GM10248 (cell line): ENCODE results near the gene ARHGAP18.

ENCODE experiments used
- CTCF ChIA-PET: fragments of 300-600 bp; sonication (Branson Sonifier 250); formaldehyde crosslinking; extraction: SDS; loops from one replicate; lab custom pipeline; 2021; ENCODE audit warnings: antibody characterized with exemption; lab: Yijun Ruan, JAX
- POLR2A ChIA-PET: fragments of 350-650 bp; sonication (Branson Sonifier 250); formaldehyde crosslinking; extraction: SDS; loops from one replicate; lab custom pipeline; 2020; ENCODE audit warnings: antibody characterized with exemption; lab: Yijun Ruan, JAX
- DNase-seq: peaks from one replicate; pipeline ENCODE4 v3.0.0; 2012; ENCODE audit errors: extremely low spot score
- CTCF ChIP-seq: IDR thresholded peaks from 2 replicates; pipeline ENCODE4 v1.5.1; 2012; ENCODE audit warnings: mild to moderate bottlenecking, low read depth; ENCODE audit errors: extremely low read depth, missing control alignments, control extremely low read depth

Gene ARHGAP18

DNA sequence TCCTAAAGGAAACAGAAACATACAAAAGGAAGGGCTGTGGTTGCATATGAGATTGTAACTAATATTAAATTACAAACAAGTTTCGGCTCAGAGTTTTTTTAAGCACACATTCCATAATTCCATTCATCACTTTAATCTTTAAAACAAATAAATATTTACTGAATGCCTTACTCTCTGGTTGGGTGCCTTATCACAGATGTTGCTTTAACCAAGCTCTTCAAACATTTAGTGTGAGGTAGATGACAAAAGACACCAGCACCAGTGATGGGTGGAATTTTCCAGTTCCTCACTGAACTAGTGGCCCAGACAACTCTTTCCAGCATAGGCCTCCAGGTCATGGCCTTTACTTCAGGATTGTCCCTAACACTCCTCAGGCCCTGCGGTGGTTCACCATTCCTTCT, 58.7 kb downstream of the ARHGAP18 start:
- no peak for TF ChIP-seq CTCF
- ChIA-PET CTCF (interaction anchor here (1.0 to 6.8 kb wide), 7 partner anchors 9 to 126 kb away, joined by 3 to 45 read pairs (median 4); no protein-coding TSS in a partner anchor), POLR2A (no interaction called here)
- DNase-seq, result no peak

- DNase-seq, result no peak
- CTCF ChIA-PET, result interaction anchor here (1.7 to 5.1 kb wide), 2 partner anchors 13 to 22 kb away, joined by 3 to 15 read pairs; no protein-coding TSS in a partner anchor
- POLR2A ChIA-PET, result no interaction called here
- no peak for TF ChIP-seq CTCF
These were observed 61.0 kb downstream of the ARHGAP18 start for GRCh38 chr6:129648819-129649491.

DNA sequence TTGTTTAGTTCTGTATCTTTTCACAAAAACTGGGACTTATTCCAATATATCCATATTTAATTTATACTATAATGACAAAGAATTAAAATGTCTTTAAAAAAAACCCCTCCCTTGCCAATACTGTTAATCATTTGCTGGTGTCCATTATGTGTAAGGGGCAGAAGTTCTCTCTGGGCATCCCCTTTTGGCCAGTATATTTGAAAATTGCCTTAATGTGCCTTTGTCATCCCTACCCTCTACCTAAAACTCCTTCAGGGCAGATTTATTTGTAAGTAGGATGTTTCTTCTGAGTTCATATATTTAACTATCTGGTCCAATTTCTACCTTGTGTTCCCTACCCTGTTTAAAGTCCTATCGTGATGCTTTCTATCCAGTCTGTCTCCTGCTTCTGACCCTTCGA, 62.9 kb downstream of the ARHGAP18 start:
- ChIA-PET CTCF (interaction anchor here (1.0 to 5.1 kb wide), 3 partner anchors 18 to 49 kb away, joined by 3 to 15 read pairs (median 11); no protein-coding TSS in a partner anchor), POLR2A (no interaction called here)
- TF ChIP-seq CTCF, result no peak
- DNase-seq, result no peak

DNA sequence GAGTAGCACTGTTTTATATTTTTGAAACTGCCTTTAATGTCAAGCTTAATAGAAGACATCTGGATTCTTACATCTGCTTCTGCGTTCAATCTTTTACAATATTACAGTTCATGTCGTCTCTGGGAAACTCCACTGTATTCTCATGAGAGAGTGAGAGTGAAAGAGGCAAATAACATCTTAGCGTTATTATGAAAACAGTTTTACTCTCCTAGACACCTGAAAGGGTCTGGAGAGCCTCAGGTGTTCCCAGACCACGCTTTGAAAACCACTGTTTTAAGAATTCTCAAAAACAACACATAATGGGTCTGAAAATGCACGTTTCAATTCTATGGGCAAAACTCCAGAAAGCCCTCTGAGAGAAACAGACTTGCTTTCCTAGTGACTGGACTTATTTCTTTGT, 63.3 kb downstream of the ARHGAP18 start:
- DNase-seq, result no peak
- POLR2A ChIA-PET, result no interaction called here
- no peak for TF ChIP-seq CTCF
- CTCF ChIA-PET, result interaction anchor here (1.0 to 7.8 kb wide), 5 partner anchors 6 to 48 kb away, joined by 3 to 45 read pairs (median 11); no protein-coding TSS in a partner anchor

DNA sequence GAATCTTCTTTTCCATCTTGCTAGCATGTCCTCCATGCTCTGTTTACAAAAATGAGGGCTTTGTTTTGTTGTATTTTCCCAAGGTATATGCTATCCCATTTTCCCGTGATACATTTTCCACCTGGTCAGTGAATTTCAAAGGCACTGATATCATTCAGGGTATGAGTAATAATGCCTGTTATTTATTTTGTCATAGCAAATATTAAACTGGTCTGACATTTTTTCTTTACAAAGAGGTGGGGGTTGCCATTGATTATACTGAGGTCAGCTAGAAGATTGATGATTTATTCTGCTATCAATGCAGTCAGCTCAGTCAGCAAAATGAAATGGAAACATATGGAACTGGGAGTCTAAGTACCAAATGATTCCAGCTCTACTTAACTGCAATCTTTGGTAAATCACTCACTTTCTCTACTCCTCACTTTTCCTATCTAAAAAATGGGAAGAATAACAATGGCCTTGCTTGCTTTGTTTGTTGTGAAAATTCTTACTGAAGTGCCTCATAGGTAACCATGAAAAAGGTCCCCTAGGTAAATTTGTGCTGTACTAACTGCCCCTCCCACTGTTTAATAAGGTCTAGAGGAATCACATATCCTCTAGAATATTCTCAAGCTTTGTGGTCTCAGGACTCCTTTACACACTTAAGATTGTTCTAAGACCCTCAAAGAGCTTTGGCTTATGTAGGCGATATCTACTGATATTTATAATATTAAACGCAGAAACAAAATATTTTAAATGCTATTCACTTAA, 64.0 kb downstream of the ARHGAP18 start:
- CTCF ChIA-PET, result interaction anchor here (0.8 to 7.8 kb wide), 7 partner anchors 7 to 375 kb away, joined by 3 to 45 read pairs (median 7); no protein-coding TSS in a partner anchor
- DNase-seq, result no peak
- TF ChIP-seq CTCF, result no peak
- POLR2A ChIA-PET, result no interaction called here

GRCh38 chr6:129645106-129645829, 64.7 kb downstream of the ARHGAP18 start:
- CTCF ChIA-PET, result interaction anchor here (0.8 to 7.8 kb wide), 10 partner anchors 8 to 376 kb away, joined by 3 to 45 read pairs (median 6); no protein-coding TSS in a partner anchor
- POLR2A ChIA-PET, result no interaction called here
- no peak for DNase-seq
- no peak for TF ChIP-seq CTCF
